Activated CD8-positive, alpha-beta T cell treated with anti-CD3 and anti-CD28 coated beads for 36 hours (primary cell): Measurements from ENCODE around the gene GDF7. TPM values are rescaled to one million over a fixed set of nuclear protein-coding genes. Genes with fewer than 3 reads are reported as not detected.

Source experiments
- ATAC-seq: fragments of 200-7000 bp; cut with Tn5 transposase; one replicate; pipeline ENCODE4 v1.10.0; 2021; ENCODE audit warnings: mild to moderate bottlenecking, moderate library complexity
- CTCF ChIA-PET: fragments of 350-600 bp; sonication (Branson Sonifier 250); formaldehyde crosslinking; loops from one replicate; lab custom pipeline; 2021; ENCODE audit warnings: antibody characterized with exemption; lab: Charles Lee
- POLR2A ChIA-PET: fragments of 350-600 bp; sonication (Branson Sonifier 250); formaldehyde crosslinking; loops from one replicate; lab custom pipeline; 2021; ENCODE audit warnings: antibody characterized with exemption; lab: Charles Lee
- DNase-seq: peaks from one replicate; pipeline ENCODE4 v3.0.0-alpha.2; 2020
- H3K27ac Mint-ChIP-seq: one replicate; pipeline ENCODE4 v1.8.0; 2021; ENCODE audit warnings: mild to moderate bottlenecking, mixed read lengths
- H3K27me3 Mint-ChIP-seq: one replicate; pipeline ENCODE4 v1.8.0; 2021; ENCODE audit warnings: mixed read lengths
- H3K36me3 Mint-ChIP-seq: one replicate; pipeline ENCODE4 v1.8.0; 2021; ENCODE audit warnings: low read depth, mixed read lengths
- H3K4me1 Mint-ChIP-seq: one replicate; pipeline ENCODE4 v1.8.0; 2021; ENCODE audit warnings: low read depth, mixed read lengths
- H3K4me3 Mint-ChIP-seq: one replicate; pipeline ENCODE4 v1.8.0; 2021; ENCODE audit warnings: mild to moderate bottlenecking, moderate library complexity, mixed read lengths
- H3K9me3 Mint-ChIP-seq: one replicate; pipeline ENCODE4 v1.8.0; 2021; ENCODE audit warnings: mixed read lengths
- CTCF ChIP-seq: fragments of 200-600 bp; IDR thresholded peaks from one replicate; pipeline ENCODE4 v1.8.0; 2022; ENCODE audit warnings: antibody characterized with exemption, mild to moderate bottlenecking
- intact Hi-C: fragments of 100-400 bp; cut with micrococcal nuclease; formaldehyde crosslinking; loops from one replicate; pipeline ENCODE4 v1.10.0; 2022
- total RNA-seq, 2 experiments: library from RNA; stranded (reverse); gene quantifications; one replicate each; pipeline ENCODE4 v1.2.3, GENCODE V29; 2021

GDF7 gene
- total RNA-seq, 2 experiments from 2014 or later = not detected

GRCh38 chr2:20671036-20671735 lies 4.2 kb downstream of the GDF7 start:
- Mint-ChIP-seq H3K36me3 (no peaks in the 10 kb centered on the region), H3K4me1 (peaks cover 8% of the 10 kb centered on the region), H3K27ac (no peak overlapping the region), H3K27me3 (peaks cover 49% of the 10 kb centered on the region), H3K9me3 (no peaks in the 10 kb centered on the region), H3K4me3 (no peak overlapping the region)
- ChIA-PET POLR2A (no interaction called here), CTCF (interaction anchor here (1.0 to 11.2 kb wide), 2 partner anchors 10 to 20 kb away, joined by 3 to 83 read pairs; no protein-coding TSS in a partner anchor)
- ATAC-seq (no peak), DNase-seq (no peak)
- intact Hi-C loops = no loop called here
- TF ChIP-seq CTCF = no peak

- no peaks in the 10 kb centered on the region for H3K9me3 Mint-ChIP-seq
- H3K4me1 Mint-ChIP-seq = peaks cover 6% of the 10 kb centered on the region
- ATAC-seq (no peak), DNase-seq (no peak)
- no peak overlapping the region for H3K4me3 Mint-ChIP-seq
- H3K27ac Mint-ChIP-seq = no peak overlapping the region
- ChIA-PET POLR2A (interaction anchor here (1.0 to 1.1 kb wide), 2 partner anchors 10 to 21 kb away, joined by 3 read pairs; partner anchors contain the start of gene HS1BP3), CTCF (interaction anchor here (11.2 kb wide), 1 partner anchor 11 kb away, joined by 83 read pairs; no protein-coding TSS in a partner anchor)
- TF ChIP-seq CTCF = no peak
- peaks cover 46% of the 10 kb centered on the region for H3K27me3 Mint-ChIP-seq
- intact Hi-C loops = no loop called here
- no peaks in the 10 kb centered on the region for H3K36me3 Mint-ChIP-seq
Measured at GRCh38 chr2:20671736-20672080, 4.8 kb downstream of the GDF7 start.

- POLR2A ChIA-PET = interaction anchor here (1.0 to 1.1 kb wide), 2 partner anchors 11 to 21 kb away, joined by 3 read pairs; partner anchors contain the start of gene HS1BP3
- Mint-ChIP-seq H3K4me3 (no peak overlapping the region), H3K4me1 (peaks cover 6% of the 10 kb centered on the region), H3K27ac (no peak overlapping the region), H3K9me3 (no peaks in the 10 kb centered on the region), H3K27me3 (peaks cover 45% of the 10 kb centered on the region), H3K36me3 (no peaks in the 10 kb centered on the region)
- no peak for DNase-seq
- no peak for ATAC-seq
- CTCF ChIA-PET = interaction anchor here (1.1 to 11.2 kb wide), 2 partner anchors 11 to 280 kb away, joined by 3 to 83 read pairs; no protein-coding TSS in a partner anchor
- intact Hi-C loops = no loop called here
- no peak for TF ChIP-seq CTCF
Measured at GRCh38 chr2:20672201-20672951, 5.4 kb downstream of the GDF7 start.

GRCh38 chr2:20673686-20674308 lies 6.9 kb downstream of the GDF7 start:
- intact Hi-C loops = no loop called here
- ChIA-PET CTCF (interaction anchor here (1.1 to 11.2 kb wide), 2 partner anchors 13 to 278 kb away, joined by 3 to 83 read pairs; no protein-coding TSS in a partner anchor), POLR2A (interaction anchor here (0.6 kb wide), 1 partner anchor 314 kb away, joined by 3 read pairs; no protein-coding TSS in a partner anchor)
- no peak for TF ChIP-seq CTCF
- Mint-ChIP-seq H3K4me1 (peaks cover 6% of the 10 kb centered on the region), H3K36me3 (no peaks in the 10 kb centered on the region), H3K9me3 (no peaks in the 10 kb centered on the region), H3K4me3 (no peak overlapping the region), H3K27ac (no peak overlapping the region), H3K27me3 (peaks cover 33% of the 10 kb centered on the region)
- DNase-seq (no peak), ATAC-seq (no peak)
